Measurements from ENCODE around the gene ZFYVE16. TPM values are rescaled to one million over a fixed set of nuclear protein-coding genes. Genes with fewer than 3 reads are reported as not detected.

Gene ZFYVE16
- total RNA-seq, 1 experiment from 2014 or later: 9.7 TPM

DNA sequence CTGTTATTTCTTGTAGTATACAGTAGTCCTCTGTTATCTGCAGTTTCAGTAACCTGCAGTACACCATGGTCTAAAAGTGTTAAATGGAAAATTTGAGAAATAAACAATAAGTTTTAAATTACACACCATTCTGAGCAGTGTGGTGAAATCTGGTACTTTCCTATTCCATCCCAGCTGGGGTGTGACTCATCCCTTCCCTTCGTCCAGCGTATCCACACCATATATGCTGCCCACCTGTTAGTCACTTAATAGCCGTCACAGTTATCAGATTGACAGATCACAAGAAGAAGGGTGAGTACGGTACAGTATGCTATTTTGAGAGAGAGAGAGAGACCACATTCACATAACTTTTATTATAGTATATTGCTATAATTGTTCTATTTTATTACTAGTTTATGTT, 109.0 kb downstream of the ZFYVE16 start:
- Histone ChIP-seq H3F3A (ENCODE audit: low read length, unreplicated experiment) (no peaks in the 10 kb centered on the region), H3K9me2 (replicated peaks; ENCODE audit: low read length) (no peaks in the 10 kb centered on the region), H3K9ac (ENCODE audit: low read length) (no peak overlapping the region), H3K27ac (ENCODE audit: low read length) (no peak overlapping the region), H3K4me3 (ENCODE audit: low read length) (no peak overlapping the region), H3K79me2 (ENCODE audit: low read length) (no peaks in the 10 kb centered on the region), H3K27me3 (ENCODE audit: low read length) (no peaks in the 10 kb centered on the region), H2AFZ (ENCODE audit: low read length) (no peak overlapping the region), H3K4me1 (ENCODE audit: insufficient read depth, low read length) (peaks cover 7% of the 10 kb centered on the region), H3K4me2 (ENCODE audit: low read length) (0 out of 2 replicates have a peak overlapping the region, but pooled peaks have one; percentile 17), H4K20me1 (ENCODE audit: low read length) (no peaks in the 10 kb centered on the region), H3K36me3 (ENCODE audit: low read depth, low read length) (no peaks in the 10 kb centered on the region), H3K9me3 (ENCODE audit: low read length) (no peaks in the 10 kb centered on the region)
- intact Hi-C loops (cut with micrococcal nuclease): loop anchor here (1.0 kb wide), 1 partner anchor 29 kb away; the partner anchor contains the start of gene FAM151B
- ChIA-PET POLR2A (ENCODE audit: unreplicated experiment) (no interaction called here), CTCF (no interaction called here)
- TF ChIP-seq, protein P1, sequence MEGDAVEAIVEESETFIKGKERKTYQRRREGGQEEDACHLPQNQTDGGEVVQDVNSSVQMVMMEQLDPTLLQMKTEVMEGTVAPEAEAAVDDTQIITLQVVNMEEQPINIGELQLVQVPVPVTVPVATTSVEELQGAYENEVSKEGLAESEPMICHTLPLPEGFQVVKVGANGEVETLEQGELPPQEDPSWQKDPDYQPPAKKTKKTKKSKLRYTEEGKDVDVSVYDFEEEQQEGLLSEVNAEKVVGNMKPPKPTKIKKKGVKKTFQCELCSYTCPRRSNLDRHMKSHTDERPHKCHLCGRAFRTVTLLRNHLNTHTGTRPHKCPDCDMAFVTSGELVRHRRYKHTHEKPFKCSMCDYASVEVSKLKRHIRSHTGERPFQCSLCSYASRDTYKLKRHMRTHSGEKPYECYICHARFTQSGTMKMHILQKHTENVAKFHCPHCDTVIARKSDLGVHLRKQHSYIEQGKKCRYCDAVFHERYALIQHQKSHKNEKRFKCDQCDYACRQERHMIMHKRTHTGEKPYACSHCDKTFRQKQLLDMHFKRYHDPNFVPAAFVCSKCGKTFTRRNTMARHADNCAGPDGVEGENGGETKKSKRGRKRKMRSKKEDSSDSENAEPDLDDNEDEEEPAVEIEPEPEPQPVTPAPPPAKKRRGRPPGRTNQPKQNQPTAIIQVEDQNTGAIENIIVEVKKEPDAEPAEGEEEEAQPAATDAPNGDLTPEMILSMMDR (conservative IDR thresholded peaks at IDR 0.05; ENCODE audit: low read depth, low read length): no peak
- no peak for TF ChIP-seq EZH2 (IDR thresholded peaks at IDR 0.05; ENCODE audit: low read length, unreplicated experiment)
- TF ChIP-seq EZH2phosphoT487 (IDR thresholded peaks at IDR 0.05; ENCODE audit: borderline replicate concordance, low read length): no peak
- ATAC-seq: peak; percentile 100
- peak; percentile 83 for DNase-seq
- BruUV-seq (replicated peaks): no TSS peak

Other genes with a start within 250 kb of the ZFYVE16 start
- gene SERINC5, start 152.0 kb upstream of the ZFYVE16 start, total RNA-seq (2014; rRNA removed): 5.7 and 6.9 TPM in 2 replicates
- not detected in 2 replicates for gene SPZ1, start 88.1 kb upstream of the ZFYVE16 start, total RNA-seq (2014; rRNA removed)
- 1.7 and 2.3 TPM in 2 replicates for gene FAM151B, start 80.0 kb downstream of the ZFYVE16 start, total RNA-seq (2014; rRNA removed)
- gene ANKRD34B, start 162.2 kb downstream of the ZFYVE16 start, total RNA-seq (2014; rRNA removed): not detected in 2 replicates
- gene MSH3, start 246.6 kb downstream of the ZFYVE16 start, total RNA-seq (2014; rRNA removed): 9.0 TPM in 2 replicates
- gene DHFR, start 246.9 kb downstream of the ZFYVE16 start, total RNA-seq (2014; rRNA removed): 21.4 and 22.0 TPM in 2 replicates

All from PC-3 (cell line).